Osteoblast (primary cell): ENCODE results near the gene KLK5. TPM values are rescaled to one million over a fixed set of nuclear protein-coding genes. Genes with fewer than 3 reads are reported as not detected.
"Not testable (repeated sequence)": the region's sequence is repeated elsewhere in the genome, so short reads cannot be mapped to it uniquely, and the experiment has no call there.

Experiments
- DNase-seq: peaks from one replicate; pipeline ENCODE4 v3.0.0; 2011; ENCODE audit warnings: low spot score, mixed read lengths; ENCODE audit not compliant: insufficient read length; ENCODE audit errors: missing footprints
- H2AFZ ChIP-seq: 2 replicates; pipeline ENCODE4 v1.6.0; 2011; ENCODE audit warnings: mild to moderate bottlenecking, low read length
- H3K27ac ChIP-seq: 2 replicates; pipeline ENCODE4 v1.5.1; 2011; ENCODE audit warnings: mild to moderate bottlenecking, low read depth, low read length, moderate library complexity
- H3K27me3 ChIP-seq: 2 replicates; pipeline ENCODE4 v1.6.0; 2012; ENCODE audit warnings: mild to moderate bottlenecking, control low read depth, inconsistent platforms, low read length, moderate library complexity; ENCODE audit not compliant: insufficient read depth
- H3K36me3 ChIP-seq: 2 replicates; pipeline ENCODE4 v1.5.1; 2011; ENCODE audit warnings: mild to moderate bottlenecking, low read length, control low read depth, moderate library complexity; ENCODE audit not compliant: insufficient read depth
- H3K4me1 ChIP-seq: 2 replicates; pipeline ENCODE4 v1.5.1; 2011; ENCODE audit warnings: mild to moderate bottlenecking, low read length, control low read depth, moderate library complexity; ENCODE audit not compliant: insufficient read depth
- H3K4me2 ChIP-seq: 2 replicates; pipeline ENCODE4 v1.6.0; 2011; ENCODE audit warnings: mild to moderate bottlenecking, low read length; ENCODE audit not compliant: insufficient read depth
- H3K4me3 ChIP-seq: fragments of 200-600 bp; sonication (generic); 3 replicates; pipeline ENCODE4 v1.5.1; 2012; ENCODE audit warnings: mild to moderate bottlenecking, low read length, inconsistent platforms; ENCODE audit not compliant: insufficient read depth
- H3K79me2 ChIP-seq: 2 replicates; pipeline ENCODE4 v1.6.0; 2012; ENCODE audit warnings: mild to moderate bottlenecking, low read length, control low read depth, inconsistent platforms; ENCODE audit not compliant: insufficient read depth
- H3K9me3 ChIP-seq: 2 replicates; pipeline ENCODE4 v1.5.1; 2011; ENCODE audit warnings: low read depth, low read length, control low read depth
- H4K20me1 ChIP-seq: 2 replicates; pipeline ENCODE4 v1.6.0; 2012; ENCODE audit warnings: mild to moderate bottlenecking, low read length, control low read depth; ENCODE audit not compliant: insufficient read depth
- CTCF ChIP-seq: IDR thresholded peaks from 2 replicates; pipeline ENCODE4 v1.5.1; 2011; ENCODE audit warnings: mild to moderate bottlenecking, low read depth, low read length, moderate library complexity; ENCODE audit errors: extremely low read depth
- total RNA-seq: library from RNA; depleted of rRNA; stranded (reverse); fragments of >200 nt; gene quantifications from 2 replicates; pipeline ENCODE4 v1.2.3, GENCODE V29; 2012

The KLK5 gene
- total RNA-seq, 1 donor, result not detected

GRCh38 chr19:50992666-50993035, 39.8 kb upstream of the KLK5 start:
- Histone ChIP-seq H3K9me3 (no peaks in the 10 kb centered on the region), H3K4me1 (no peaks in the 10 kb centered on the region), H2AFZ (no peak overlapping the region), H3K27me3 (no peaks in the 10 kb centered on the region), H3K4me2 (no peak overlapping the region), H4K20me1 (no peaks in the 10 kb centered on the region), H3K79me2 (no peaks in the 10 kb centered on the region), H3K27ac (no peak overlapping the region), H3K4me3 (no peak overlapping the region), H3K36me3 (no peaks in the 10 kb centered on the region)
- no peak for TF ChIP-seq CTCF
- DNase-seq, result no peak

DNA sequence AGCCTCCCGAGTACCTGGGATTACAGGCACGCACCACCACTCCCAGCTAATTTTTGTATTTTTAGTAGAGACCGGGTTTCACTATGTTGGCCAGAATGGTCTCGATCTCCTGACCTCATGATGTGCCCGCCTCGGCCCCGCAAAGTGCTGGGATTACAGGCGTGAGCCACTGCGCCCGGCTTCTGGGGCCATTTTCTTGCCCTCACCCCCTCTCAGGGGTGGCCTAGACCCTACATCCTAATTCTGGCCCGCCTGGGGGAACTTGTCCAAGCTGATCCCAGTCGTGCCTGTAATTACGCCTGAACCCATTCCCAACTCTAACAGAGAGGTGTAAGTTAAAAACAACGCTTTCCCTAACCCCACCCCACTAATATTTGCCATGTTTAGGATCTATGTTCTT, 31.6 kb upstream of the KLK5 start:
- not testable (repeated sequence) for H3K79me2 ChIP-seq, H3K4me3 ChIP-seq, H3K9me3 ChIP-seq, H3K4me2 ChIP-seq, H3K36me3 ChIP-seq, DNase-seq, H3K27me3 ChIP-seq, H4K20me1 ChIP-seq, H3K4me1 ChIP-seq, H3K27ac ChIP-seq, H2AFZ ChIP-seq

DNA sequence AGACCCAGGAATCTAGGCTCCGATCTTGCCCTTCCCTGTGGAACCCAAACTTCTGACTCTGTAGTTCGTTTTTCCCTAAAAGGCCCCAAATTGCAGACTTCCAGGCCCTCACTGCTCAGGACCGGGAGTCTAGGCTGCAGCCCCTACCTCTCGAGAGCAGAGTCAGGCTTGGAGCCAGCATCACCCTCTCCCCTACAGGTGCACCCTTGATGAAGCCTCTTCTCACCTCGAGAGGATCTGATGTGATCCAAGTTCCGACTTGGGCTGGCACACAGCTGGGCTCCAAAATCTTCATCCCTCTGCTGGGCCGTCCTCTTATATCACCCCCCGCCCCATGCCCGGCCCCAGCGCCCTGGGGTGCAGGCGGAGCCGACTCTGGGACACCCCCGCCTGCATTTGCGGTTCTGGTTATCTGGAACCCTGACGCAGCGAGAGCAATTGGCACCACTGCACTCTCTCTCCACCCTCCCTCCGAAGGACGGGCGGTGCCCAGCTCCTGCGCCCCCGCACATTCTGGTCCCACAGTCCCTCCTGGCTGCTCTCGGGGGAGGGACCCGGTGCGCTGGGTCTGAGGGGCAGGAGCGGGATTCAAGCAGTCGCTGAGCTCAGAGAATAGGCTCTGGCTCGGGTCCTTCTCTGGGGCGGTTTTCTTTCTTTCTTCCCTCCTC, 30.9 kb upstream of the KLK5 start, which contains the start of gene KLK7:
Gene KLK7, minus strand, starts transcription at position 293 of the 668 bp plus-strand sequence. CDS start 1,518 bp downstream, outside the sequence.
- no peak within 1 kb of the TSS for H3K27ac ChIP-seq
- no peaks in the 10 kb centered on the region for H3K36me3 ChIP-seq
- H2AFZ ChIP-seq, result no peak within 1 kb of the TSS
- no peaks in the 10 kb centered on the region for H3K79me2 ChIP-seq
- H3K4me2 ChIP-seq, result no peak within 1 kb of the TSS
- no peak for DNase-seq
- no peaks in the 10 kb centered on the region for H3K4me1 ChIP-seq
- no peaks in the 10 kb centered on the region for H4K20me1 ChIP-seq
- H3K4me3 ChIP-seq, result no peak within 1 kb of the TSS
- no peaks in the 10 kb centered on the region for H3K27me3 ChIP-seq
- no peaks in the 10 kb centered on the region for H3K9me3 ChIP-seq
- TF ChIP-seq CTCF, result no peak

GRCh38 chr19:50982186-50982585, 29.3 kb upstream of the KLK5 start:
- no peak overlapping the region for H3K4me3 ChIP-seq
- H2AFZ ChIP-seq, result no peak overlapping the region
- H3K36me3 ChIP-seq, result no peaks in the 10 kb centered on the region
- no peaks in the 10 kb centered on the region for H3K79me2 ChIP-seq
- no peak for DNase-seq
- TF ChIP-seq CTCF, result no peak
- no peaks in the 10 kb centered on the region for H3K27me3 ChIP-seq
- H3K4me2 ChIP-seq, result no peak overlapping the region
- H3K9me3 ChIP-seq, result no peaks in the 10 kb centered on the region
- H4K20me1 ChIP-seq, result no peaks in the 10 kb centered on the region
- no peak overlapping the region for H3K27ac ChIP-seq
- no peaks in the 10 kb centered on the region for H3K4me1 ChIP-seq
